Muscle layer of duodenum (tissue), 2 donors: ENCODE results near the gene EPS8L1.
"Not testable (repeated sequence)": the region's sequence is repeated elsewhere in the genome, so short reads cannot be mapped to it uniquely, and the experiment has no call there.

Experiments used
- H3K27ac ChIP-seq: one replicate; pipeline ENCODE4 v1.7.0; 2013; ENCODE audit warnings: mild to moderate bottlenecking, low read length
- H3K27me3 ChIP-seq: one replicate; pipeline ENCODE4 v1.7.0; 2013; ENCODE audit warnings: low read depth, mild to moderate bottlenecking, control low read depth, low read length
- H3K36me3 ChIP-seq, 2 donors: one replicate each; pipeline ENCODE4 v1.7.0; 2013; ENCODE audit warnings: low read length in 2 of 2, control low read depth in 1 of 2, mild to moderate bottlenecking in 1 of 2; ENCODE audit not compliant: insufficient read depth in 2 of 2, control insufficient read depth in 1 of 2
- H3K4me1 ChIP-seq, 2 donors: one replicate each; pipeline ENCODE4 v1.7.0; 2013; ENCODE audit warnings: low read length in 2 of 2, mild to moderate bottlenecking in 2 of 2, control low read depth in 1 of 2, moderate library complexity in 1 of 2; ENCODE audit not compliant: insufficient read depth in 2 of 2, control insufficient read depth in 1 of 2
- H3K4me3 ChIP-seq, 2 donors: one replicate each; pipeline ENCODE4 v1.7.0; 2013; ENCODE audit warnings: low read length in 2 of 2, low read depth in 1 of 2, mild to moderate bottlenecking in 1 of 2
- H3K9me3 ChIP-seq, 2 donors: one replicate each; pipeline ENCODE4 v1.7.0; 2013; ENCODE audit warnings: low read length in 2 of 2, control low read depth in 1 of 2, mild to moderate bottlenecking in 1 of 2; ENCODE audit not compliant: control insufficient read depth in 1 of 2
- donor health status: healthy.

The EPS8L1 gene

DNA sequence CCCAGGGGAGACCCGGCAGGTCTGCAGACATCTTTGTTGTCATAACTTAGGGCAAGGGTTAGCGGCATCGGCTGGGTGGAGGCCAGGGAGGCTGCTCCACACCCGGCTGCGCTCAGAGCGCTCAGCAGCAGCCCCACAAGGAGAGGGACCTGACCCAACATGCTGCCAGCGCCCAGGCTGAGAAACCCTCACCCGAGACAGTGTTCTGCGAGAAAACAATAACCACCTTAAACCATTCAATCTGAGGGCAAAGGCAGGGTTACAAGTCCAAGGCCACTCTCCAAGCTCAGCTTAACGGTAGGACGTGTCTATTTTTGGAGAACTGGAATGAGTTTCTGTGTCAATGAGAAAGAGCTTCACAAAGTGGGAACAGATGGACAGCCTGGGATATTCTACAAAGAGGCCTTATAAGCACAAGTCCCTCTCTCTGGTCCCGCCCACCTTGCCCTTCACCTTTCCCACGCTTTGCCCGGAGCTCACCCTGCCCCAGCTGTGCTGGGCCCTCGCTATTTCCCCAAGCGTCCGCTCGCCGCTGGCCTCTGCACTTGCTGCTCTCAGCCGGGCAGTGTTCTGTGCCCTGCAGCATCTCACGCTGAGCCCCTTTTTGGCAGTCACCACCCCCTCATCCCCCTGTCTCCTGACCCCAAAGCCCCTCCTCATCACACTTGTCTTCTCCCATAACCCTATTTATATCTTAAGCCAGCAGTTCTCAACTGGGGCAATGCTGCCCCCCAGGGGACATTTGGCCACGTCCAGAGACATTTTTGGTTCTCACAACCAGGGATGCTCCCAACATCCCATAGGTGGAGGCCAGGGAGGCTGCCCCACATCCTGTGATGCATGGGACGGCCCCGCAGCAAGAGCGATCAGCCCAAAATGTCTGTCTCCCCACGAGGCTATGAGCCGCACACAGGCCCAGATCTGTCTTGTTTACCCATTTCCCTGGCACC is 24.2 kb downstream of the EPS8L1 start:
- peaks cover 21 to 54% of the 10 kb centered on the region in 2 donors for H3K36me3 ChIP-seq
- no peak overlapping the region for H3K4me3 ChIP-seq
- no peak overlapping the region for H3K27ac ChIP-seq
- H3K27me3 ChIP-seq = no peaks in the 10 kb centered on the region
- H3K4me1 ChIP-seq = peaks cover 0 to 4% of the 10 kb centered on the region in 2 donors
- peaks cover 0 to 3% of the 10 kb centered on the region in 2 donors for H3K9me3 ChIP-seq

GRCh38 chr19:55101261-55101660 is 25.6 kb downstream of the EPS8L1 start:
- no peak overlapping the region for H3K27ac ChIP-seq

GRCh38 chr19:55103190-55103589 is 27.5 kb downstream of the EPS8L1 start:
- no peak overlapping the region for H3K4me3 ChIP-seq
- no peaks in the 10 kb centered on the region for H3K27me3 ChIP-seq
- peaks cover 0 to 3% of the 10 kb centered on the region in 2 donors for H3K9me3 ChIP-seq
- peaks cover 21 to 61% of the 10 kb centered on the region in 2 donors for H3K36me3 ChIP-seq
- H3K4me1 ChIP-seq = peaks cover 0 to 4% of the 10 kb centered on the region in 2 donors
- H3K27ac ChIP-seq = no peak overlapping the region

More at GRCh38 chr19:55101261-55101660, 25.6 kb downstream of the EPS8L1 start:
- peaks cover 0 to 4% of the 10 kb centered on the region in 2 donors for H3K4me1 ChIP-seq
- peaks cover 0 to 3% of the 10 kb centered on the region in 2 donors for H3K9me3 ChIP-seq
- H3K4me3 ChIP-seq = no peak overlapping the region
- H3K27me3 ChIP-seq = no peaks in the 10 kb centered on the region
- peaks cover 17 to 57% of the 10 kb centered on the region in 2 donors for H3K36me3 ChIP-seq

- Histone ChIP-seq H3K27me3 (no peaks in the 10 kb centered on the region), H3K4me3 (no peak overlapping the region), H3K36me3 (peaks cover 19 to 59% of the 10 kb centered on the region in 2 donors)
Measured at GRCh38 chr19:55105237-55105636, 29.6 kb downstream of the EPS8L1 start.

GRCh38 chr19:55106591-55106990 is 30.9 kb downstream of the EPS8L1 start:
- H3K9me3 ChIP-seq = peaks cover 0 to 3% of the 10 kb centered on the region in 2 donors
- no peak overlapping the region for H3K4me3 ChIP-seq
- no peaks in the 10 kb centered on the region for H3K27me3 ChIP-seq
- peaks cover 17 to 53% of the 10 kb centered on the region in 2 donors for H3K36me3 ChIP-seq
- peaks cover 0 to 12% of the 10 kb centered on the region in 2 donors for H3K4me1 ChIP-seq
- no peak overlapping the region for H3K27ac ChIP-seq

More at GRCh38 chr19:55105237-55105636, 29.6 kb downstream of the EPS8L1 start:
- peaks cover 0 to 3% of the 10 kb centered on the region in 2 donors for H3K9me3 ChIP-seq
- H3K4me1 ChIP-seq = peaks cover 0 to 8% of the 10 kb centered on the region in 2 donors
- H3K27ac ChIP-seq = no peak overlapping the region

DNA sequence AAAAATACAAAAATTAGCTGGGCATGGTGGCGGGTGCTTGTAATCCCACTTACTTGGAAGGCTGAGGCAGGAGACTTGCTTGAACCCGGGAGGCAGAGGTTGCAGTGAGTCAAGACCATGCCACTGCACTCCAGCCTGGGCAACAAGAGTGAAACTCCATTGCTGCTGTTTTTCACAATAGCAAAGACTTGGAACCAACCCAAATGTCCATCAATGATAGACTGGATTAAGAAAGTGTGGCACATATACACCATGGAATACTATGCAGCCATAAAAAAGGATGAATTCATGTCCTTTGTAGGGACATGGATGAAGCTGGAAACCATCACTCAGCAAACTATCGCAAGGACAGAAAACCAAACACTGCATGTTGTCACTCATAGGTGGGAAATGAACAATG is 31.6 kb downstream of the EPS8L1 start:
- H3K9me3 ChIP-seq, H3K27me3 ChIP-seq, H3K4me3 ChIP-seq, H3K27ac ChIP-seq: not testable (repeated sequence)
- peaks cover 0 to 12% of the 10 kb centered on the region in 2 donors for H3K4me1 ChIP-seq
- peaks cover 12 to 49% of the 10 kb centered on the region in 2 donors for H3K36me3 ChIP-seq

GRCh38 chr19:55109527-55110291 is 34.0 kb downstream of the EPS8L1 start:
- no peaks in the 10 kb centered on the region for H3K27me3 ChIP-seq
- peaks cover 6 to 36% of the 10 kb centered on the region in 2 donors for H3K36me3 ChIP-seq
- no peak overlapping the region for H3K4me3 ChIP-seq
- H3K4me1 ChIP-seq = peaks cover 6 to 36% of the 10 kb centered on the region in 2 donors
- H3K9me3 ChIP-seq = no peaks in the 10 kb centered on the region
- no peak overlapping the region for H3K27ac ChIP-seq

DNA sequence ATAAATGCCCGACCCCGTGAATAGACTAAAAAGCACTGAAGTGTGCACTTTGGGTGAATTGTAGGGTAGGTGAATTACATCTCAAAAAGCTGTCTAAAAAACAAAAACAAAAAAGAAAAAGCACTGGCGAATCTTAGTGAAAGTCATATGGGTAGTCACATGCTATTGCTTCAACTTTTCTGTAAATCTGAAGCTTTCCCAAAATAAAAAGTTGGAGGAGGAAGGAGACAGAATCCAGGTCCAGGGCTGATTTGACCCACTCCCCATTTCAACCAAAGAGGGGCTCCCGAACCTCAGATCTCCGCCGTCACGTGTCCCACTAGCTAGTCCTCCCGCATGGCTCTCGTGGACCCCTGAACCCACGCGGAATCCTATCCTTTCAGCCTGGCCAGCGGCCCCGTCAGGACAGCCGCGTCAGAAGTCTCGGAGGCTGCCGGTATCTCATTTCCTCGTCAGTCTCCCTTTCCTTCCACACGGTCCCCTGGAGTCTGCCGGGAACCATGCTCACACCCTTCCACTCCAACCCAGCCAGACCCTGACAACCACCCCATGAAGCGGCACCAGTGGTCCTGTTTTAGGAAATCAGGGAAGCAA is 35.7 kb downstream of the EPS8L1 start:
- Histone ChIP-seq H3K27me3 (no peaks in the 10 kb centered on the region), H3K36me3 (peaks cover 6 to 21% of the 10 kb centered on the region in 2 donors), H3K4me3 (no peak overlapping the region), H3K4me1 (peaks cover 11 to 52% of the 10 kb centered on the region in 2 donors), H3K27ac (peak overlapping the region; percentile 68), H3K9me3 (no peaks in the 10 kb centered on the region)

DNA sequence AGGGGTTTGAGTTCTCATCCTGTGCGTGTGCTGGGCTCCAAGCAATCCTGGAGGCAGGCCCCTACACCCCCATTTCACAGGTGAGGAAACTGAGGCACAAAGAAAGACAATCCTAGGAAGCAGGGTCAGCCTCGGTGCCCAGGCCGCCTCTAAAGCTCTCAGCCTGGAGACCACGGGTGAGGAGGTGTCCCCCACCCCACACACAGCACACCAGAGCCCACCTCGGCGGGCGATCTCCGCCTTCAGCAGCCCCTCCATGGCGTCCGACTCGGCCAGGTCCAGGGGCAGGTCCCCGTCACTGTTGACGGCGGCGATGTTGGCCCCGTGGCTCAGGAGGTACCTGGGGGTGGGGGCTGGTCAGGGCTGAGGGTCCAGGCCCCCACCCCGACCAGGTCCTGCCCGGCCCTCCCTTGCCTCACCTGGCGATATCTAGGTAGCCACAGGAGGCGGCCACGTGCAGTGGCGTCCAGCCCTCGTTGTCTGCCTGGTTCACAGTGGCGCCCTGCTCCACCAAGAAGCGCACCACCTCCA is 36.6 kb downstream of the EPS8L1 start:
- Histone ChIP-seq H3K27ac (peak overlapping the region; percentile 85), H3K4me1 (peaks cover 11 to 54% of the 10 kb centered on the region in 2 donors), H3K36me3 (peaks cover 0 to 16% of the 10 kb centered on the region in 2 donors), H3K4me3 (peak overlapping the region in 1 of 2 donors; percentile 97), H3K9me3 (no peaks in the 10 kb centered on the region), H3K27me3 (no peaks in the 10 kb centered on the region)

- H3K36me3 ChIP-seq = peaks cover 0 to 16% of the 10 kb centered on the region in 2 donors
- peaks cover 11 to 54% of the 10 kb centered on the region in 2 donors for H3K4me1 ChIP-seq
- H3K4me3 ChIP-seq = peak overlapping the region in 1 of 2 donors; percentile 97
- peak overlapping the region; percentile 85 for H3K27ac ChIP-seq
- H3K27me3 ChIP-seq = no peaks in the 10 kb centered on the region
- H3K9me3 ChIP-seq = no peaks in the 10 kb centered on the region
Measured at GRCh38 chr19:55112777-55113569, 37.3 kb downstream of the EPS8L1 start.
